GM23248 (cell line): Measurements from ENCODE around the gene TMEM154.

Source experiments
- EZH2 ChIP-seq: fragments of 200-600 bp; sonication (generic); IDR thresholded peaks from 2 replicates; pipeline ENCODE4 v1.6.1; 2018; ENCODE audit warnings: antibody characterized with exemption, mild to moderate bottlenecking; ENCODE audit not compliant: insufficient read depth, poor library complexity, severe bottlenecking
- EZH2phosphoT487 ChIP-seq: fragments of 200-600 bp; sonication (generic); IDR thresholded peaks from 2 replicates; pipeline ENCODE4 v1.6.1; 2018; ENCODE audit warnings: antibody characterized with exemption, moderate library complexity, mild to moderate bottlenecking, low read depth; ENCODE audit not compliant: insufficient read depth

- no peak for TF ChIP-seq EZH2
- TF ChIP-seq EZH2phosphoT487 = no peak
These were observed 74.8 kb downstream of the TMEM154 start for GRCh38 chr4:152605031-152605430.
